ENCODE results near the gene MARVELD1. TPM values are rescaled to one million over a fixed set of nuclear protein-coding genes. Genes with fewer than 3 reads are reported as not detected.
A peak's percentile ranks its signal among the peaks of the same experiment; 100 is the strongest.

MARVELD1 gene
- total RNA-seq, 1 donor from 2014 or later, result 143 TPM

DNA sequence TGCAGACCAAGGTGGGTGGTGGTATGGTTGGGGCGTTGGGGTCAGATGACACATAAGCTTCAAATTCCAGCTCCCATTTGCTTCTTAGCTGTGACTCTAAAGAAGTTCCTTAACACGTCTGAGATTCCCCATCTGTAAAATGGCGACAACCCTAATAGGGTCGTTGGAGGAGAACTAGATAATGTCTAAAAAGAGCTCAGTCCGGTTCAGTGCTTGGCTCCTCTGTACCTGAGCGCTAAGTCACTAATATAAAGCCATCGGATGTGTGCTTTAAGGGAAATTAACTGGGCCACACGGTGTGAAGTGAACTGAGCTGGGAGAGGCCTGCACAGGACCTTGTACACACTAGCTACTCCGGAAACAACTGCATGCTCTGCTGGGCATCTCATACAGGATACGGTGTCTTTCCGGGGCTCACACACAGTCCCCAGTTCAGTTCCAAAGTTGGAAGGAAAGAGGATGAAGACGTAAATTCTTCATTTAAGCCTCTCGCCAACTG is 22.9 kb downstream of the MARVELD1 start:
- no peaks in the 10 kb centered on the region for H3K9me3 Mint-ChIP-seq (ENCODE audit: low read depth)
- no peak for DNase-seq (ENCODE audit: low spot score)
- peaks cover 9% of the 10 kb centered on the region for H3K36me3 Mint-ChIP-seq (ENCODE audit: low read depth)
- peak overlapping the region; percentile 98 for H3K27ac Mint-ChIP-seq (ENCODE audit: unreplicated experiment)
- TF ChIP-seq, protein P1, sequence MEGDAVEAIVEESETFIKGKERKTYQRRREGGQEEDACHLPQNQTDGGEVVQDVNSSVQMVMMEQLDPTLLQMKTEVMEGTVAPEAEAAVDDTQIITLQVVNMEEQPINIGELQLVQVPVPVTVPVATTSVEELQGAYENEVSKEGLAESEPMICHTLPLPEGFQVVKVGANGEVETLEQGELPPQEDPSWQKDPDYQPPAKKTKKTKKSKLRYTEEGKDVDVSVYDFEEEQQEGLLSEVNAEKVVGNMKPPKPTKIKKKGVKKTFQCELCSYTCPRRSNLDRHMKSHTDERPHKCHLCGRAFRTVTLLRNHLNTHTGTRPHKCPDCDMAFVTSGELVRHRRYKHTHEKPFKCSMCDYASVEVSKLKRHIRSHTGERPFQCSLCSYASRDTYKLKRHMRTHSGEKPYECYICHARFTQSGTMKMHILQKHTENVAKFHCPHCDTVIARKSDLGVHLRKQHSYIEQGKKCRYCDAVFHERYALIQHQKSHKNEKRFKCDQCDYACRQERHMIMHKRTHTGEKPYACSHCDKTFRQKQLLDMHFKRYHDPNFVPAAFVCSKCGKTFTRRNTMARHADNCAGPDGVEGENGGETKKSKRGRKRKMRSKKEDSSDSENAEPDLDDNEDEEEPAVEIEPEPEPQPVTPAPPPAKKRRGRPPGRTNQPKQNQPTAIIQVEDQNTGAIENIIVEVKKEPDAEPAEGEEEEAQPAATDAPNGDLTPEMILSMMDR (IDR thresholded peaks at IDR 0.05), result no peak
- H3K4me3 Mint-ChIP-seq (ENCODE audit: unreplicated experiment), result peak overlapping the region; percentile 92
- H3K27me3 Mint-ChIP-seq (ENCODE audit: low read depth), result no peaks in the 10 kb centered on the region
- H3K4me1 Mint-ChIP-seq (ENCODE audit: low read depth), result peaks cover 35% of the 10 kb centered on the region

DNA sequence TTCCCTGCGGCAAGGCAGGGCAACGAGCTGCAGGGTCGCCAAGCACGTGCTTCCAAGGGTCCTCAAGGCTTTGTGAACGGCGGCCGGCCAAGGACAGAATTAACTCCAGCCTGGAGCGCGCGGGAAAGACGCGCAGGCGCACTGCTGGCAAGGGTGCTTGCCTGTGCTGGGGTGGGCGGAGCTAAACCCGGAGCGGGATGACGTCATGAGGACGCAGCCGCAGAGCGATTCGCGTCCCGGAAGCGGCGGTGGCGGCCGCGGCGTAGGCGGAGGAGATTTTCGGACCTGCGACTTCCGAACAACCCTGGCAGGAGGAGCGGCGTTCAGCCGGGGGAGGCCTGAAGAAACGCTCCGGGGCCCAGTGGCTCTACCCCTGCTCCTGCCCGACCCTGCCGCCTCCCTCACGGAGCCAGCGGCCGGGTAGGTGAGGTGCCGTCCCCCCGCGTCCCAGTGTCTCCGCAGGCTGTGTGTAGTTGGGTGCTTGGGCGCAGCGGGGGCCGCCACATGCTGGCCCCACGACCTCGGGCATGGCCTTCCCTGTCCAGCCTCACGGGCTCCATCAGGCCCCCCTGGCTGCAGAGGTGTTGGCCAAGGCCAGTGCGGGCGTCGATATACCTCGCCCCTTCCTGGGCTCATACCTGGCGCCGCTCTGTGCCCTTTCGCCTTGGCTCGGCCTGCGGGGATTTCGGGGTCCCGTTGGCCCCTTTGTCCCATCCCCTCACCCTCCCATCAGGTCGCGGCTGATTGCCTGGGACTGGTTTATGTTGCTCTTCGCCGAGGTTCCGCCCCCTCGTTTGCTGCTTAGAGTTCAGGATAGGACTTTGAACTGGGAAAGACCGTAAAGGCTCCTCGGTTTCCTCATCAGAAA is 23.6 kb downstream of the MARVELD1 start, which contains the start of gene ZFYVE27:
Gene ZFYVE27, plus strand, starts transcription at position 227 of the 868 bp plus-strand sequence. CDS start 1,350 bp downstream, outside the sequence.
- Mint-ChIP-seq H3K27ac (ENCODE audit: unreplicated experiment) (peak within 1 kb of the TSS; percentile 98), H3K27me3 (ENCODE audit: low read depth) (no peaks in the 10 kb centered on the region), H3K36me3 (ENCODE audit: low read depth) (peaks cover 10% of the 10 kb centered on the region), H3K4me3 (ENCODE audit: unreplicated experiment) (peak within 1 kb of the TSS; percentile 92), H3K4me1 (ENCODE audit: low read depth) (peaks cover 30% of the 10 kb centered on the region), H3K9me3 (ENCODE audit: low read depth) (no peaks in the 10 kb centered on the region)
- DNase-seq (ENCODE audit: low spot score), result peak; percentile 97
- TF ChIP-seq, protein P1 (IDR thresholded peaks at IDR 0.05), result peak; percentile 22

DNA sequence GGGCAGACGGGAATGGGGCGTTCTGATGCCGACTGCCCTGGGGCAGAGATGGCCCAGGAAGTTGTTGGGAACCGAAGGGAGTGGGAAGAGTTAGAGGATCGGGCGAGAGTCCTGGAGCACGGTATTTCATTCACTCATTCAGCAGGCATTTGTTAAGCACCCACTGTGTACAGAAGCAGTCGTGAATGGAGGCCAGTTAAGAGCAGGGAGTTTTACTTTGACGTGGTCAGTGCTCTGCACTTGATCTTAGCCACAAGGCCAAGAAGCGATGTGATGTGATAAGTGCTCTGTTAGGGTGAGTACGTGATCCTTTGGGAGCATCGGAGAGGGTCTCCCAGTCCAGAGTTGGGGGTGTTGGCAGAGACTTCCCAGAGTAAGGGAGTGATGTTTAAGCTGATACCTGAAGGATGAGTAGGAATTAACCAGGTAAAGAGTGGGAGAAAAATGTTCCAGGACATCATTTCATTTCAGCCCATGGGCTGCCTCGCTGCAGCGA is 24.3 kb downstream of the MARVELD1 start:
- Mint-ChIP-seq H3K27me3 (ENCODE audit: low read depth) (no peaks in the 10 kb centered on the region), H3K9me3 (ENCODE audit: low read depth) (no peaks in the 10 kb centered on the region), H3K36me3 (ENCODE audit: low read depth) (peaks cover 10% of the 10 kb centered on the region), H3K4me1 (ENCODE audit: low read depth) (peaks cover 30% of the 10 kb centered on the region), H3K27ac (ENCODE audit: unreplicated experiment) (peak overlapping the region; percentile 98), H3K4me3 (ENCODE audit: unreplicated experiment) (peak overlapping the region; percentile 92)
- TF ChIP-seq, protein P1 (IDR thresholded peaks at IDR 0.05), result no peak
- DNase-seq (ENCODE audit: low spot score), result no peak

DNA sequence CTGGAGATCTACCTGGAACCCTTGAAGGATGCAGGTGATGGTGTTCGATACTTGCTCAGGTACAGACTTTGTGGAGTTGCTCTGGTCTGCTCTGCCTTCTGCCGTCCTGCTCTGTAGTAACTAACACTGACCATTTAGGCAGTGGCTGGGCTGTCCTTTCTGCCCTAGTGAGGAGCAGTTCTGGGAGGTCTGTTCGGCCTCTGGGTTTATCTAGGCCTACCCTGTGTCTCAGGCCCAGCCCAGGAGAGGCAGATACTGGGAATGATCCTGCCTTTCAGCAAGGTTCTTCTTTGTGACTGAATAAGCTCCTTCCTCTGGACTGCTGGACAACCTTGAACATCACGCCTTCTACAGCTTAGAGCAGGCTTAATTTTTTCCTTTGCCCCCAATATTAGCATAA is 25.1 kb downstream of the MARVELD1 start:
- Mint-ChIP-seq H3K9me3 (ENCODE audit: low read depth) (no peaks in the 10 kb centered on the region), H3K27me3 (ENCODE audit: low read depth) (no peaks in the 10 kb centered on the region), H3K4me1 (ENCODE audit: low read depth) (peaks cover 33% of the 10 kb centered on the region), H3K36me3 (ENCODE audit: low read depth) (peaks cover 13% of the 10 kb centered on the region), H3K4me3 (ENCODE audit: unreplicated experiment) (peak overlapping the region; percentile 92), H3K27ac (ENCODE audit: unreplicated experiment) (no peak overlapping the region)
- TF ChIP-seq, protein P1 (IDR thresholded peaks at IDR 0.05), result no peak
- no peak for DNase-seq (ENCODE audit: low spot score)

DNA sequence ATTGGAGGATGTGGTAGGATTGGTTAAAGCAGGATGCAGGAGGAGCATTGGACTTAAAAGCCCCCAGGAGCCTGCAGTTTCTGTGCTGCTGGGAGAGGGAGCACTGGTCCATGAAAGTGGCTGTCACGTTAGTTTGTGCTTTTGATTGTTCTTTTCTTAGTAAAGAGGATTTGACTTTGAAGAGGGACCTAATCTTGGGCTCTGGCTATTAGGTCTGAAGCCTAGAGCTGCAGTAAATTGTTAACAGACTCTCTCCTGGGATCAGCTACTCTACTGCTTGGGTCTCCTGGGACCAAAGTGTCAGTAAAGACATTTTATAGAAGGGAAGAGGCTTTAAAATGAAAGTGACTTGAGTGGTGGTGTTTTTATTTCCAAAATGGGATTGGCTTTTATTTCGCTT is 27.1 kb downstream of the MARVELD1 start:
- Mint-ChIP-seq H3K9me3 (ENCODE audit: low read depth) (no peaks in the 10 kb centered on the region), H3K36me3 (ENCODE audit: low read depth) (peaks cover 25% of the 10 kb centered on the region), H3K4me3 (ENCODE audit: unreplicated experiment) (no peak overlapping the region), H3K27ac (ENCODE audit: unreplicated experiment) (no peak overlapping the region), H3K27me3 (ENCODE audit: low read depth) (no peaks in the 10 kb centered on the region), H3K4me1 (ENCODE audit: low read depth) (peaks cover 33% of the 10 kb centered on the region)
- DNase-seq (ENCODE audit: low spot score), result no peak
- TF ChIP-seq, protein P1 (IDR thresholded peaks at IDR 0.05), result no peak

All from chondrocyte (in vitro differentiated cells).